ENCODE results near the gene DST.

DNA sequence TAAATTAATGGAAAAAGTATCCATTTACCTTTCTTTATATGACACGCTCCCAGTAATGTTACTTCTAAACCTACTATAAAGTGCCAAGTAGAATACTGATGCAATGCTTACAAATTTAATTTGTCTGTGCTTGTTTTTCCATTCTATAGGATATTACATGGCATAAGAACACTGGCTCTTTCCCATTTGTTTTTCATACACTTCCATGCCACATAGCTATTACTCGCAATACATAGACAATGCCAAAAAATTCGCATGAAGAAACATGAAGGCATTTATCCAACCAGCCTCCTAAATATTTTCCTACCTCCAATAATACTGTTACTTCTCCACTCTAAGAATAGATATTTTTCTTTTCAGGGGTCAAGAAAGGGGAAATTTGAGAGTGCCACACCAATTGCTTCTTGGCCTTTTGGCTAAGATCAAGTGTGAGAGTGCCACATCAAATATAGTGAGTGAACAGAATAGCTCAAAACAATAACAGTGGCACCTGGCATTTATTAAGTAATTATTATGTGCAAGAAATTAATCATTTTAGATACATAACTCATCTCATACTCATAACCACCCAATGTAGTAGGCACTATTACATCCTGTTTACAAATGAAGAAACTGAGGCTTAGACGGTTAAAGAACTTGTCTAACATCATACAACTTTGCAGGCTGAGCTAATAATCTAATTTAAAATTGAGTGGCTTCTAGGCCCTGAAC is 845 bp upstream of the DST start:
- TF ChIP-seq, protein P1, sequence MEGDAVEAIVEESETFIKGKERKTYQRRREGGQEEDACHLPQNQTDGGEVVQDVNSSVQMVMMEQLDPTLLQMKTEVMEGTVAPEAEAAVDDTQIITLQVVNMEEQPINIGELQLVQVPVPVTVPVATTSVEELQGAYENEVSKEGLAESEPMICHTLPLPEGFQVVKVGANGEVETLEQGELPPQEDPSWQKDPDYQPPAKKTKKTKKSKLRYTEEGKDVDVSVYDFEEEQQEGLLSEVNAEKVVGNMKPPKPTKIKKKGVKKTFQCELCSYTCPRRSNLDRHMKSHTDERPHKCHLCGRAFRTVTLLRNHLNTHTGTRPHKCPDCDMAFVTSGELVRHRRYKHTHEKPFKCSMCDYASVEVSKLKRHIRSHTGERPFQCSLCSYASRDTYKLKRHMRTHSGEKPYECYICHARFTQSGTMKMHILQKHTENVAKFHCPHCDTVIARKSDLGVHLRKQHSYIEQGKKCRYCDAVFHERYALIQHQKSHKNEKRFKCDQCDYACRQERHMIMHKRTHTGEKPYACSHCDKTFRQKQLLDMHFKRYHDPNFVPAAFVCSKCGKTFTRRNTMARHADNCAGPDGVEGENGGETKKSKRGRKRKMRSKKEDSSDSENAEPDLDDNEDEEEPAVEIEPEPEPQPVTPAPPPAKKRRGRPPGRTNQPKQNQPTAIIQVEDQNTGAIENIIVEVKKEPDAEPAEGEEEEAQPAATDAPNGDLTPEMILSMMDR (IDR thresholded peaks at IDR 0.05 in 4 of 5, conservative IDR thresholded peaks at IDR 0.05 in 1 of 5): no peak
- no peak for TF ChIP-seq POLR2A (IDR thresholded peaks at IDR 0.05)

All from gastrocnemius medialis (tissue), 4 donors.